HL-60 (cell line): ENCODE data around the gene ITIH4.

ENCODE experiments used
- CTCF ChIP-seq: IDR thresholded peaks from one replicate; pipeline ENCODE4 v1.5.1; 2011; ENCODE audit warnings: low read length, control low read depth, inconsistent platforms; ENCODE audit not compliant: insufficient read depth
- POLR2AphosphoS5 ChIP-seq: IDR thresholded peaks from 2 replicates; pipeline ENCODE4 v1.6.1; 2012; ENCODE audit warnings: low read depth
- REST ChIP-seq: IDR thresholded peaks from 2 replicates; pipeline ENCODE4 v1.6.1; 2012; ENCODE audit warnings: low read depth; ENCODE audit not compliant: insufficient replicate concordance

- peak; percentile 72 for TF ChIP-seq CTCF
- TF ChIP-seq REST: no peak
- TF ChIP-seq POLR2AphosphoS5: no peak
Observed at GRCh38 chr3:52851348-52851747, 20.9 kb upstream of the ITIH4 start.
